Neural cell (in vitro differentiated cells): ENCODE results near the gene BCO2. TPM values are rescaled to one million over a fixed set of nuclear protein-coding genes. Genes with fewer than 3 reads are reported as not detected.

Experiments used
- H2AFZ ChIP-seq: fragments of 200-600, 300-800 bp; sonication (generic), shearing (Covaris generic); 2 replicates; pipeline ENCODE4 v1.6.0; 2014; ENCODE audit warnings: low read depth, mild to moderate bottlenecking, antibody characterized with exemption, low read length, moderate library complexity
- H3F3A ChIP-seq: fragments of 200-600 bp; shearing (Covaris generic); 2 replicates; pipeline ENCODE4 v1.6.1; 2016; ENCODE audit warnings: mild to moderate bottlenecking, moderate library complexity, mixed read lengths, antibody characterized with exemption, low read length; ENCODE audit not compliant: insufficient read depth, poor library complexity, severe bottlenecking
- H3K27ac ChIP-seq: fragments of 200-600, 300-800 bp; sonication (generic), shearing (Covaris generic); 2 replicates; pipeline ENCODE4 v1.5.1; 2014; ENCODE audit warnings: mild to moderate bottlenecking, low read length, moderate library complexity
- H3K27me3 ChIP-seq: fragments of 300-800, 200-600 bp; sonication (generic), shearing (Covaris generic); 2 replicates; pipeline ENCODE4 v1.6.0; 2014; ENCODE audit warnings: mild to moderate bottlenecking, low read depth, low read length, moderate library complexity; ENCODE audit not compliant: insufficient read depth
- H3K36me3 ChIP-seq: fragments of 300-800, 200-600 bp; sonication (generic), shearing (Covaris generic); 2 replicates; pipeline ENCODE4 v1.5.1; 2014; ENCODE audit warnings: mild to moderate bottlenecking, antibody characterized with exemption, low read length, moderate library complexity; ENCODE audit not compliant: insufficient read depth
- H3K4me2 ChIP-seq: fragments of 300-800, 200-600 bp; sonication (generic), shearing (Covaris generic); 2 replicates; pipeline ENCODE4 v1.6.0; 2014; ENCODE audit warnings: mild to moderate bottlenecking, low read length
- H3K4me3 ChIP-seq: fragments of 300-800, 200-600 bp; sonication (generic), shearing (Covaris generic); 2 replicates; pipeline ENCODE4 v1.5.1; 2014; ENCODE audit warnings: mild to moderate bottlenecking, low read length, moderate library complexity
- H3K79me2 ChIP-seq: fragments of 200-600 bp; shearing (Covaris generic); replicated peaks from 2 replicates; pipeline ENCODE4 v1.6.0; 2014; ENCODE audit warnings: mild to moderate bottlenecking, low read length, moderate library complexity; ENCODE audit not compliant: insufficient read depth
- H3K9ac ChIP-seq: fragments of 300-800, 200-600 bp; sonication (generic), shearing (Covaris generic); 2 replicates; pipeline ENCODE4 v1.6.1; 2016; ENCODE audit warnings: mild to moderate bottlenecking, low read length, mixed read lengths
- H3K9me2 ChIP-seq: fragments of 200-600 bp; shearing (Covaris generic); 2 replicates; pipeline ENCODE4 v1.6.1; 2016; ENCODE audit warnings: mild to moderate bottlenecking, low read length, mixed read lengths; ENCODE audit not compliant: insufficient read depth
- H3K9me3 ChIP-seq: fragments of 200-600, 300-800 bp; sonication (generic), shearing (Covaris generic); 2 replicates; pipeline ENCODE4 v1.6.1; 2016; ENCODE audit warnings: mild to moderate bottlenecking, mixed run types, low read length, moderate library complexity, mixed read lengths
- H4K20me1 ChIP-seq: fragments of 200-600 bp; shearing (Covaris generic); 2 replicates; pipeline ENCODE4 v1.6.1; 2016; ENCODE audit warnings: mild to moderate bottlenecking, mixed run types; ENCODE audit not compliant: insufficient read depth
- EP300 ChIP-seq: fragments of 450-650 bp; conservative IDR thresholded peaks from 2 replicates; pipeline ENCODE4 v1.6.1; 2014; ENCODE audit warnings: antibody characterized with exemption, mild to moderate bottlenecking, moderate library complexity; ENCODE audit not compliant: poor library complexity, severe bottlenecking
- EZH2 ChIP-seq: fragments of 200-600, 300-800 bp; shearing (Covaris generic), sonication (generic); IDR thresholded peaks from 2 replicates; pipeline ENCODE4 v1.6.1; 2014; ENCODE audit warnings: antibody characterized with exemption, low read length, borderline replicate concordance, mild to moderate bottlenecking; ENCODE audit not compliant: insufficient read depth, poor library complexity, severe bottlenecking
- MXI1 ChIP-seq: fragments of 450-650 bp; conservative IDR thresholded peaks from 2 replicates; pipeline ENCODE4 v1.6.1; 2014; ENCODE audit warnings: antibody characterized with exemption, mild to moderate bottlenecking; ENCODE audit not compliant: poor library complexity, severe bottlenecking
- POLR2AphosphoS5 ChIP-seq: IDR thresholded peaks from 2 replicates; pipeline ENCODE4 v1.6.1; 2012
- RAD21 ChIP-seq: fragments of 450-650 bp; conservative IDR thresholded peaks from 2 replicates; pipeline ENCODE4 v1.6.1; 2014; ENCODE audit warnings: antibody characterized with exemption, mild to moderate bottlenecking, moderate library complexity
- SMC3 ChIP-seq: fragments of 450-650 bp; conservative IDR thresholded peaks from 2 replicates; pipeline ENCODE4 v1.6.1; 2014; ENCODE audit warnings: antibody characterized with exemption, mild to moderate bottlenecking, moderate library complexity; ENCODE audit not compliant: poor library complexity
- TAF1 ChIP-seq: IDR thresholded peaks from 2 replicates; pipeline ENCODE4 v1.6.1; 2012; ENCODE audit warnings: low read depth
- polyA plus RNA-seq: library from polyadenylated mRNA; depleted of rRNA; stranded (reverse); fragments of >200 nt; gene quantifications from 2 replicates; pipeline ENCODE4 v1.2.3, GENCODE V29; 2014
- TF ChIP-seq, protein P1 (sequence below): IDR thresholded peaks from 2 replicates; pipeline ENCODE4 v1.6.1; 2012; ENCODE audit warnings: borderline replicate concordance
- TF ChIP-seq, protein P2 (sequence below): fragments of 450-650 bp; IDR thresholded peaks from 2 replicates; pipeline ENCODE4 v1.5.1; 2014; ENCODE audit warnings: antibody characterized with exemption, mild to moderate bottlenecking, moderate library complexity; ENCODE audit not compliant: poor library complexity, severe bottlenecking

BCO2 gene
- polyA plus RNA-seq, 1 donor from 2014 or later: 7.4 TPM

DNA sequence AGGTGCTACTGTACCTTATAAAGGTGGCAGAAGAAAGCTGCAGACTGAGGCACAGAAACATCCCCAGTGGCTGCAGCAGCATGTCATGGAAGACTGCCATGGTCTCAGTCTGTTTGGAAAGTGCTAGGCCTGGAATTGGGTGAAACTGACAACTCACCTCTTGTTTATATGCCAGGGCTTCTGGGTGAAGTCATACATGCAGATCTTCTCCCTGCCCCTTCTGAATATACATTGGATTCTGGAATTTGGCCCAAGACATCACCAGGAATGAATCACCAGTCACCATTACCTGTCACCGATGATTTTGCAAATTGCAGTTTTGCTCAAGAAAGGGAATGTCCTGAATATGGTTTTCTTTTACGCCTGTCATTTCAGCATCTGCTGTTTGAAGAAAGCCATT lies 85.2 kb downstream of the BCO2 start, which contains the start of gene PLET1:
TSS of gene PLET1 (minus strand) at position 371 of the 400 bp plus-strand sequence. CDS start at position 100, 271 bp downstream.
- H3K9me3 ChIP-seq: no peaks in the 10 kb centered on the region
- no peaks in the 10 kb centered on the region for H3K9me2 ChIP-seq
- H3K27ac ChIP-seq: no peak within 1 kb of the TSS
- no peaks in the 10 kb centered on the region for H3K79me2 ChIP-seq
- no peak within 1 kb of the TSS for H2AFZ ChIP-seq
- TF ChIP-seq MXI1: no peak
- TF ChIP-seq, protein P1, sequence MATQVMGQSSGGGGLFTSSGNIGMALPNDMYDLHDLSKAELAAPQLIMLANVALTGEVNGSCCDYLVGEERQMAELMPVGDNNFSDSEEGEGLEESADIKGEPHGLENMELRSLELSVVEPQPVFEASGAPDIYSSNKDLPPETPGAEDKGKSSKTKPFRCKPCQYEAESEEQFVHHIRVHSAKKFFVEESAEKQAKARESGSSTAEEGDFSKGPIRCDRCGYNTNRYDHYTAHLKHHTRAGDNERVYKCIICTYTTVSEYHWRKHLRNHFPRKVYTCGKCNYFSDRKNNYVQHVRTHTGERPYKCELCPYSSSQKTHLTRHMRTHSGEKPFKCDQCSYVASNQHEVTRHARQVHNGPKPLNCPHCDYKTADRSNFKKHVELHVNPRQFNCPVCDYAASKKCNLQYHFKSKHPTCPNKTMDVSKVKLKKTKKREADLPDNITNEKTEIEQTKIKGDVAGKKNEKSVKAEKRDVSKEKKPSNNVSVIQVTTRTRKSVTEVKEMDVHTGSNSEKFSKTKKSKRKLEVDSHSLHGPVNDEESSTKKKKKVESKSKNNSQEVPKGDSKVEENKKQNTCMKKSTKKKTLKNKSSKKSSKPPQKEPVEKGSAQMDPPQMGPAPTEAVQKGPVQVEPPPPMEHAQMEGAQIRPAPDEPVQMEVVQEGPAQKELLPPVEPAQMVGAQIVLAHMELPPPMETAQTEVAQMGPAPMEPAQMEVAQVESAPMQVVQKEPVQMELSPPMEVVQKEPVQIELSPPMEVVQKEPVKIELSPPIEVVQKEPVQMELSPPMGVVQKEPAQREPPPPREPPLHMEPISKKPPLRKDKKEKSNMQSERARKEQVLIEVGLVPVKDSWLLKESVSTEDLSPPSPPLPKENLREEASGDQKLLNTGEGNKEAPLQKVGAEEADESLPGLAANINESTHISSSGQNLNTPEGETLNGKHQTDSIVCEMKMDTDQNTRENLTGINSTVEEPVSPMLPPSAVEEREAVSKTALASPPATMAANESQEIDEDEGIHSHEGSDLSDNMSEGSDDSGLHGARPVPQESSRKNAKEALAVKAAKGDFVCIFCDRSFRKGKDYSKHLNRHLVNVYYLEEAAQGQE: no peak
- TF ChIP-seq EZH2: no peak
- no peak for TF ChIP-seq SMC3
- no peak for TF ChIP-seq TAF1
- TF ChIP-seq, protein P2, sequence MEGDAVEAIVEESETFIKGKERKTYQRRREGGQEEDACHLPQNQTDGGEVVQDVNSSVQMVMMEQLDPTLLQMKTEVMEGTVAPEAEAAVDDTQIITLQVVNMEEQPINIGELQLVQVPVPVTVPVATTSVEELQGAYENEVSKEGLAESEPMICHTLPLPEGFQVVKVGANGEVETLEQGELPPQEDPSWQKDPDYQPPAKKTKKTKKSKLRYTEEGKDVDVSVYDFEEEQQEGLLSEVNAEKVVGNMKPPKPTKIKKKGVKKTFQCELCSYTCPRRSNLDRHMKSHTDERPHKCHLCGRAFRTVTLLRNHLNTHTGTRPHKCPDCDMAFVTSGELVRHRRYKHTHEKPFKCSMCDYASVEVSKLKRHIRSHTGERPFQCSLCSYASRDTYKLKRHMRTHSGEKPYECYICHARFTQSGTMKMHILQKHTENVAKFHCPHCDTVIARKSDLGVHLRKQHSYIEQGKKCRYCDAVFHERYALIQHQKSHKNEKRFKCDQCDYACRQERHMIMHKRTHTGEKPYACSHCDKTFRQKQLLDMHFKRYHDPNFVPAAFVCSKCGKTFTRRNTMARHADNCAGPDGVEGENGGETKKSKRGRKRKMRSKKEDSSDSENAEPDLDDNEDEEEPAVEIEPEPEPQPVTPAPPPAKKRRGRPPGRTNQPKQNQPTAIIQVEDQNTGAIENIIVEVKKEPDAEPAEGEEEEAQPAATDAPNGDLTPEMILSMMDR: no peak
- TF ChIP-seq EP300: no peak
- no peak for TF ChIP-seq POLR2AphosphoS5
- TF ChIP-seq RAD21: no peak
- no peaks in the 10 kb centered on the region for H3F3A ChIP-seq
- no peak within 1 kb of the TSS for H3K9ac ChIP-seq
- no peaks in the 10 kb centered on the region for H3K36me3 ChIP-seq
- no peak within 1 kb of the TSS for H3K4me2 ChIP-seq
- no peak within 1 kb of the TSS for H3K4me3 ChIP-seq
- no peaks in the 10 kb centered on the region for H3K27me3 ChIP-seq
- H4K20me1 ChIP-seq: no peaks in the 10 kb centered on the region

DNA sequence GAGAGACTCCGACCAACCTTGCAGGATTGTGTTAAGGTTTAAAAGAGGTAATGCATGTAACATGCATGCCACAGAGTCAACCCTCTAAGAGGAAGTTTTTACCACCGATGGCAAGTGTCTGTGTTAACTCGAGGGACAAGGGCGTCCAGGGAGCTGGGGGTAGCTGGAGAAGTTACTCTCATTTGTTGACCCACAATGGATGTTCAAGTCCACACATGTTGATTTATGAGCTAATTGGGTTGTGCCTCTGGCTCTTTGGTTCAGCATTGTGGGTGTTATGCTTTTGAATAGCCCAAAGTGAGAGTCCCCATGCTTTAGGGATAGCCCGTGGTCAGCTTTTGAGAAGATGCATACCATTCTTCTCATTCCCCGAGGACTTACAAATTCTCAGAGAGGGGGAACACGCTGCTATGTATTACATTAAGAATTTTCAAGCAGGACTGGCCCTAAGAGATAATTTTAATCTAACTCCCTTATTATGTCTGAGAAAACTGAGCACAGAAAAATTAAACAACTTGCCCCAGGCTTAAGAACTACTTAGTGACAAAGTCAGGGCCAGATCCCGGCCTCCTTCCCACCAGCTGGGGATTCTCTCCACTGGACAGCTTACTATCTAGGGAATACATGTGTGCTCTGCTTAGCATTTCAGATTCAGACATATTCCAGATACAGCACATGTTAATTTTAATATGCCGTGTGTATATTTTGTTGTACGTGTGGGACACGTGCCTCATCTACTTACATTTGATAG lies 90.5 kb downstream of the BCO2 start:
- no peaks in the 10 kb centered on the region for H3K79me2 ChIP-seq
- no peaks in the 10 kb centered on the region for H3F3A ChIP-seq
- no peak overlapping the region for H3K4me2 ChIP-seq
- H3K27ac ChIP-seq: no peak overlapping the region
- no peak overlapping the region for H3K4me3 ChIP-seq
- H2AFZ ChIP-seq: no peak overlapping the region
- no peaks in the 10 kb centered on the region for H3K36me3 ChIP-seq
- H3K9me3 ChIP-seq: no peaks in the 10 kb centered on the region
- TF ChIP-seq SMC3: no peak
- TF ChIP-seq, protein P1: no peak
- TF ChIP-seq MXI1: no peak
- TF ChIP-seq EP300: no peak
- TF ChIP-seq, protein P2: no peak
- no peak for TF ChIP-seq TAF1
- no peak for TF ChIP-seq POLR2AphosphoS5
- no peaks in the 10 kb centered on the region for H4K20me1 ChIP-seq
- no peaks in the 10 kb centered on the region for H3K9me2 ChIP-seq
- no peak overlapping the region for H3K9ac ChIP-seq
- H3K27me3 ChIP-seq: no peaks in the 10 kb centered on the region
